ENCODE data around the gene PRKAR1B.

Gene PRKAR1B

DNA sequence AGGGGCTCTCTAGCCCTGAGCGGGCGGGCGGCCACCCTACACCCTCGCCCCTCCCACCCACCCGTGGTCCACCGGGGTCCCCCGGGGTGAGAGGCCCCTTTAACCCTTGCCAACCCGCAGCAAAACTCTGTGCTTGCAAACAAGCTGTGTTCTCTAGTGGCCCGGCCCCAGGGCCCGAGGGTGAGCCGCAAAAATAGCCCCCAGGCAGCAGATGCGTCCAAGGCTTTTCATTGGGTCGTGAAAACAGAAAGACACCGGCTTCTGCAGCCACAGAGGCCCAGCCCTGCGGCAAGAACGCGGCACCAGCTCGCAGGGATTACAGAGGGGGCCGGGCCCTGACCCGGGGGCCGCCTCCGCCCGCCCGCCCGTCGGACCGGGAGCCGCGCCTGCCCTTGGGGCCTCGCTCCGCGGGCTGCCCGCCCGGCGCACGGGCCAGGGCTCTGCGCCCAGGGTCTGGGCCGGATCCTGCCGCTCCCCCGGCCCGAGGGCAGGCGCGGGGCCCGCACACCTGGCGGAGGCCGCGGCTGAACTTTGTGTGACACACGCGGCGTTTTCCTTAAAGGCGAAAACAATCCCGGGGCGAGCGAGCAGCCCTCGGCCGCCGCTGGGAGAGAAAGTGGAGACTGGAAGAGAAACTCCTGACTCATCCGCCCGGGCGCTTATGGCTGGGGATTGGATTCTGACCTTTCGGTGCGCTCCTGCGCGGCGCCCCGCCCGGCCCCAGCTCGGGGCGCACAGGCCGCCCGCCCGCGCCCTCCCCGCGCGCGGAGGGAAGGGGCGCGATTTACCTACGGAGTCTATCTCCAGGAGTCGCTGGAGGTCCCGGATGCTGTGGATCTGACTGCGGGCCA is 210.2 kb downstream of the PRKAR1B start:
- H3K9me3 ChIP-seq (ENCODE audit: low read length), result peaks cover 2% of the 10 kb centered on the region
- H3K36me3 ChIP-seq (ENCODE audit: insufficient read depth, low read length), result no peaks in the 10 kb centered on the region
- peaks cover 73% of the 10 kb centered on the region for H3K27me3 ChIP-seq (ENCODE audit: insufficient read depth, low read length)
- peak overlapping the region; percentile 23 for H3K4me3 ChIP-seq (ENCODE audit: low read length)
- H3K4me1 ChIP-seq (ENCODE audit: insufficient read depth, low read length), result peaks cover 30% of the 10 kb centered on the region
- H2AFZ ChIP-seq (ENCODE audit: low read depth, low read length), result no peak overlapping the region

DNA sequence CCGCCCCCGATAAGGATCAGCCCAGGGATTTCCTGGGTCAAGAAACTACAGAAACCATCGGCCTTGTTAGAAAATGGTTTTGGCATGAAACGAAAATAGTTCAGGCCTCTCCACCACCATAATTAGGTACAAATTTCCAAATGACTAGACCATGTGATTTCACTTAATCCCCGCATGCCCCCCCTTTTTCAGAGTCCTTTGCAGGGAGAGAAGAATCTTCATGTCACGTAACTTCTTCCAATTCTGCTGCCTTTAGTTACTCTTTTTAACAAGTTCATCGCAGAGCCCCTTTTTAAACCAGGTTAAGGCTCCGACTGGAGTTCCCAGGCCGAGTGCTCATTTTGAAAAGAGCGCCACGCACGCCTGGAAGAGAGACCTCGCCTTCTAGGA is 210.9 kb downstream of the PRKAR1B start:
- Histone ChIP-seq H2AFZ (ENCODE audit: low read depth, low read length) (no peak overlapping the region), H3K36me3 (ENCODE audit: insufficient read depth, low read length) (no peaks in the 10 kb centered on the region), H3K4me1 (ENCODE audit: insufficient read depth, low read length) (peaks cover 23% of the 10 kb centered on the region), H3K9me3 (ENCODE audit: low read length) (peaks cover 2% of the 10 kb centered on the region), H3K4me3 (ENCODE audit: low read length) (no peak overlapping the region), H3K27me3 (ENCODE audit: insufficient read depth, low read length) (peaks cover 73% of the 10 kb centered on the region)

DNA sequence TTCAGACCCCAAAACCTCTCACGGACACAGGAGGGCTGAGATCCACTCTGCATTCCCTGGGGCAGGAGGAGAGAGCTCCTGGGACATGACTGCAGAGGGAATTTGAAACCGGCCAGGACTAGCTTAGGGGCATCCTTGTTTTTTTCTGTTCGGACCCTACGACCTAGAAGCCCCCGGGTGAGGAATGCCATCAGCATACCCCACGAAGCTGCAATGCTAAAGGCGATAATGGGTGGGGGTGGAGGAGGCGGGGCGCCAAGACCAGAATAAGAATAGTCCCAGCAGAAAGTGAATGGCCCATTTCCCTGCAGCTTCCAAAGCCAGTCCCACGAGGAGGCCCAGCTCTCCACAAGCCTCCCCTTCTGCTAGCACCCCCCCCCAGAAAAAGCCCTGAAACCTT is 211.5 kb downstream of the PRKAR1B start:
- Histone ChIP-seq H3K4me3 (ENCODE audit: low read length) (no peak overlapping the region), H3K36me3 (ENCODE audit: insufficient read depth, low read length) (no peaks in the 10 kb centered on the region), H2AFZ (ENCODE audit: low read depth, low read length) (no peak overlapping the region), H3K4me1 (ENCODE audit: insufficient read depth, low read length) (peaks cover 22% of the 10 kb centered on the region), H3K27me3 (ENCODE audit: insufficient read depth, low read length) (peaks cover 67% of the 10 kb centered on the region), H3K9me3 (ENCODE audit: low read length) (peaks cover 2% of the 10 kb centered on the region)

DNA sequence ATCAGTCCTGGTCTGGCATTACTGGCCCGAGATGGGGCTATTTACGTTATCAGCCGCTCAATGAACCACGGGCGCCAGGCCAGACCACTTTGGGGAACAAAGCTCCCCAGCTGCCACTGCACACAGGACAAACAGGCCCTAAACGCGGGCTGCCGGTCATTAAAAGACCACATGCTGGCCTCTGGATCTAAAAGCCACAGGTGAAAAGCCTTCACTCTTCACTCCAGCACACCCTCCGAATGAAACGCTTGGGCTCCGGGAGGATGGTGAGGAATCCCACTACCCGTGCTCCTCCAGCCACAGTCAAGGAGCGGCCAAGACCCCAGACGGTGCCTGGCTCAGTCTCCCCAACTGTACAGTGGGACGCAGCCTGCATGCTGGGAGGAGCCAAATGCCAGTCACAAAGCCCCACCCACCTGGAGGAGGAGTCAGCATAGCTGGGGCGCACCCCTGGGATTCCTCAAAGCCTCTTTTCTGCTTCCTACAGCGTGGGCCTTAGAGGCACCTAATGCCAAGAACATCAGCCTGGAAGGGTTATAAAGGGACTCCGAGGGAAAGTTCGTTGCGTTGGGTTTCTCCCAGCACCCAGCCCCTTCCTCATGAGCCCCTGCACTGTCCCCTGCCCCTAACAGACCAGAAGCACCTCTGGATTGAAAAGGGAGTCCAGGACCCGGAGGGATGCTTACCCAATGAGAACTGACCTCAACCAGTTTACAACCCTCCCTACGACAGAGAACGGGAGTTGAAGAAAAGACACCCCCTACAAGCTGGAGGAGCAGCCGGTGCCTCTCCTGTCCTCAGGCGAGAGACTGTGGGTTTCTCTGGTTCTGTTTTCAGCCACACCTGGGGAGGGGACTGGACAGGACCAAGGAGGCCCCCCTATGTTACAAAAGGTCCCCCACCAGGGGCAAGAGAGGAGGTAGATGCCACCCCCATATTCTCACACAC is 212.2 kb downstream of the PRKAR1B start:
- peaks cover 63% of the 10 kb centered on the region for H3K27me3 ChIP-seq (ENCODE audit: insufficient read depth, low read length)
- no peak overlapping the region for H2AFZ ChIP-seq (ENCODE audit: low read depth, low read length)
- no peak overlapping the region for H3K4me3 ChIP-seq (ENCODE audit: low read length)
- H3K9me3 ChIP-seq (ENCODE audit: low read length), result peaks cover 2% of the 10 kb centered on the region
- peaks cover 22% of the 10 kb centered on the region for H3K4me1 ChIP-seq (ENCODE audit: insufficient read depth, low read length)
- H3K36me3 ChIP-seq (ENCODE audit: insufficient read depth, low read length), result no peaks in the 10 kb centered on the region

DNA sequence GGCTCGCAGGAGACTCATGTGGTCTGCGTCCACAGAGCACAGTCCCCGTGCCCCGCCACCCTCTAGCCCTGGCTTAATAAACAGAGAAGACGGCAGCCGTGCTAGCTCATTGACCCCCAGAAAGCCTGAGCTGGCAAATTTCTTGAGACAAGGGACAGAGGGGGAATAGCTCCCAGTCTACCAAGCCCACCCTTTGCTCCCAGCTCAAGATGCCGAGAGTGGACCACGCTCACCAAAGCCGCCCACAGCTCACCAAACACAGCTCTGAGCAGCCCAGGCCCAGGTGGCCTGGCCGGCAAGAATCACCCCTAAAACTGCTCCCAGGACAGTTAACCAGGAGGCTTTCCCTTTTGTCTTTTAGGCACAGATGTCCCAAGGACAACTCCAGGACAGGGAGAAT is 212.8 kb downstream of the PRKAR1B start:
- H3K27me3 ChIP-seq (ENCODE audit: insufficient read depth, low read length), result peaks cover 63% of the 10 kb centered on the region
- H3K9me3 ChIP-seq (ENCODE audit: low read length), result peaks cover 2% of the 10 kb centered on the region
- no peak overlapping the region for H2AFZ ChIP-seq (ENCODE audit: low read depth, low read length)
- H3K4me3 ChIP-seq (ENCODE audit: low read length), result no peak overlapping the region
- H3K36me3 ChIP-seq (ENCODE audit: insufficient read depth, low read length), result no peaks in the 10 kb centered on the region
- H3K4me1 ChIP-seq (ENCODE audit: insufficient read depth, low read length), result peaks cover 22% of the 10 kb centered on the region

DNA sequence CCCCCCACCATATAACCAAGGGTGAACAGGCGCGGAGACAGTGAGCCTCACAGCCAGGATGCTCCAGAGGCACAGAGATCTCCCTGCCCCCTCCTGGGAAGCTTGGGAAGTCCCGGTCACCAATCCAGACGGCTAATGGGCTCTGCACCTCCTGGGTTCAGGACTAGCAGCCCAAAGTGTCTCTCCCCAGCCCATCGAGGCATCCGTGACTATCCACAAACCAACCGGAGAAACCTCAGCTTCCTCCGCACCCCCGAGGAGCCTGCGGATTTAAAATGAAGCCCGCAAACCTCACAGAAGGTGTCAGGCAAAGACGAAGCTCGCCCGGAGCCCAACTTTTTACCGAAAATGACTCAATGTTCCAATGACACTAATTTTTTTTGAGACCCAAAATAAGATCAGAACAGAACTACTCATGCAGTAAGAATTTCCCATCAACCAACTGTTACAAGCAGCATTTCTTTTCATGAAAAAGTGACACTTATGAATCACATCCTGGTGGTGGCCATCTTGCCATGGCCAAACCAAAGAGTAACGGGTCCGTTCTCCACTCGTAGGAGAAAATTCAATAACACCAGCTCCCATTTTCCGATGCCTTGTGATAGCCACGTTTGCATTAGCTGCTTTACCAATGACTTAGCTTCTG is 213.4 kb downstream of the PRKAR1B start:
- Histone ChIP-seq H2AFZ (ENCODE audit: low read depth, low read length) (no peak overlapping the region), H3K4me1 (ENCODE audit: insufficient read depth, low read length) (peaks cover 21% of the 10 kb centered on the region), H3K36me3 (ENCODE audit: insufficient read depth, low read length) (no peaks in the 10 kb centered on the region), H3K9me3 (ENCODE audit: low read length) (peaks cover 2% of the 10 kb centered on the region), H3K4me3 (ENCODE audit: low read length) (no peak overlapping the region), H3K27me3 (ENCODE audit: insufficient read depth, low read length) (peaks cover 62% of the 10 kb centered on the region)

DNA sequence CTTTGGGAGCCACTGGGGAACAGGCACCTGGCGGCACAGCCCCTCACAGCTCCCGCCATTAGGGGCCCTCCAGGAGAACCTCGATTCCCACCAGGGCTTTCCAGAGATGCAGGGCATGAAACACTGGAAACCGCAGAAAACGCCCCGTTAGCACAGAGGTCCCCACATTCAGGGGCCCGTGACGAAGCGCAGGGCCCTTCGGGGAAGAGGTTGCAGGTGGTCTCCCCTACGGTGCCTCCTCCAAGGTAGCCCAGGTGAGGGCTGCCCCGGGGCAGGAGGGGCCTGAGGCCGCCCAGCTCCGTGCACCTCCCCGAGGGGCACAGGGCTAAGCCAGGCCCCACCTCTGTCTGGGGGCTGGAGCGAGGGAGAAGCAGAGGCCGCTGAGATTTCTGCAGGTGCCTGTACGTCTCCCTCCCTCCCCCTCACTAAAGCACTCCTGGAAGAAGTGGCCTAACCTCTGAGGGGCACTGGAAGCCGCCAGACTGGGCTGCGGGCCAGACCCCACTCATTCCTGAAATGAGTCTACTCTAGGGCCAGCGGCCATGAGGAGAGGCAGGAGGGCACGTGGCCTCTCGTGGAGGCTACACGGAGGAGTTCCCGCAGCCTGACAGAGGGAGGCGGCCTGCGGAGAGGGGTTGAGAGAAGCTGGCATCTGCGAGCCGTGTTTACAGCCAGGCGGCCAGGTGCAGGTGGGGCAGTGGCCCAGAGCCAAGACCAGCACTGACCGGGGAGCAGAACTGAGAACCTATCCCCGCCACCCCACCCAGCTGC is 214.4 kb downstream of the PRKAR1B start:
- H3K9me3 ChIP-seq (ENCODE audit: low read length), result peaks cover 2% of the 10 kb centered on the region
- H2AFZ ChIP-seq (ENCODE audit: low read depth, low read length), result no peak overlapping the region
- peaks cover 13% of the 10 kb centered on the region for H3K4me1 ChIP-seq (ENCODE audit: insufficient read depth, low read length)
- no peaks in the 10 kb centered on the region for H3K36me3 ChIP-seq (ENCODE audit: insufficient read depth, low read length)
- H3K4me3 ChIP-seq (ENCODE audit: low read length), result no peak overlapping the region
- H3K27me3 ChIP-seq (ENCODE audit: insufficient read depth, low read length), result peaks cover 61% of the 10 kb centered on the region

DNA sequence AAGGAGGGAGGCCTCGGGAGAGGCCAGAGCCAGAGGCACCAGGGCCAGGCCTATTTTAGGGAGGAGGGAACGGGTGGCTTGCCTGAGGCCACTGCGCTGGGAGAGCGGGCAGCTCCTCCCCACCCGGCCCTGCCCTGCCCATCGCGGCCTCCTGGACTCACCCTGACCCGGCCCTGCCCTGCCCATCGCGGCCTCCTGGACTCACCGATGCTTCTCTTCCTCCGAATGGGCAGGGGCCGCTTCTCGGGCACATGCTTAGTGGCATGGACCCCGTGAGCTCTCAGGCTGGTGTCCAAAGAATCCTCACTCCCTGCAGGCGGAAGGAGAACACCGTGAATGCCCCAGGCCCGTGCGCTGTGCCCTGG is 215.0 kb downstream of the PRKAR1B start:
- Histone ChIP-seq H3K27me3 (ENCODE audit: insufficient read depth, low read length) (peaks cover 57% of the 10 kb centered on the region), H3K4me1 (ENCODE audit: insufficient read depth, low read length) (peaks cover 9% of the 10 kb centered on the region), H3K9me3 (ENCODE audit: low read length) (peaks cover 2% of the 10 kb centered on the region), H3K36me3 (ENCODE audit: insufficient read depth, low read length) (no peaks in the 10 kb centered on the region), H2AFZ (ENCODE audit: low read depth, low read length) (no peak overlapping the region), H3K4me3 (ENCODE audit: low read length) (no peak overlapping the region)

DNA sequence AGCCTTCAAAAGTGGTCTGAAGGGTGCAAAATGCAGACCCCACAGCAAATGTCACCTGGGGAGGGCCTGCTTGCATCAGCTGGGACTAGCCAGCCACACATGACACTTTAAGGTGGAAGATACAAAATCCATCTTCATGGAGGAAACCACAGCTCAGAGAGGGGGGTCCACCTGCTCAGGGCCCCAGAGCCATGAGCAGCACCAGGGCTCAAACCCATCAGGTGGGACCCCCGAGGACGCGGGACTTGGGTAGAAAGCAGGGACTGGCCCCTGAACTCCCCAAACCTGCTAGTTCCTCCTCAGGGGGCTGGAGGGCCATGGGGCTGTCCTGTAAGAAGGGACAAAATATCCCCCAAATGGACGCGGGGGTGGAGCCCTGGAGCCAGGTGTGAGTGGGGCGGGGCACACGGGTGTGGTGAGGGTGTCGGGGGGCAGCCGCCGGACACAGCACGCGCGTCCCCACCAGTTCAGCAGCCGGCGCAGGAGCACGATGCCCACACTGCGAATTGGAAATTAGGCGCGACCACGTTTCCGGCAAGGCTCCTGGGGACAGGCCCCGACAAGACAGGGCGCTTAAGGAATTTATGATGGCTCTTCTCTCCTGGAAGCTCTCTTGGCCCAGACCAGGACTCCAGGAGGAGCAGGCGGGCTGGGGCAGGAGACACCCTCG is 215.5 kb downstream of the PRKAR1B start:
- H2AFZ ChIP-seq (ENCODE audit: low read depth, low read length), result no peak overlapping the region
- peaks cover 52% of the 10 kb centered on the region for H3K27me3 ChIP-seq (ENCODE audit: insufficient read depth, low read length)
- H3K4me1 ChIP-seq (ENCODE audit: insufficient read depth, low read length), result peaks cover 5% of the 10 kb centered on the region
- no peaks in the 10 kb centered on the region for H3K36me3 ChIP-seq (ENCODE audit: insufficient read depth, low read length)
- H3K4me3 ChIP-seq (ENCODE audit: low read length), result no peak overlapping the region
- peaks cover 2% of the 10 kb centered on the region for H3K9me3 ChIP-seq (ENCODE audit: low read length)

DNA sequence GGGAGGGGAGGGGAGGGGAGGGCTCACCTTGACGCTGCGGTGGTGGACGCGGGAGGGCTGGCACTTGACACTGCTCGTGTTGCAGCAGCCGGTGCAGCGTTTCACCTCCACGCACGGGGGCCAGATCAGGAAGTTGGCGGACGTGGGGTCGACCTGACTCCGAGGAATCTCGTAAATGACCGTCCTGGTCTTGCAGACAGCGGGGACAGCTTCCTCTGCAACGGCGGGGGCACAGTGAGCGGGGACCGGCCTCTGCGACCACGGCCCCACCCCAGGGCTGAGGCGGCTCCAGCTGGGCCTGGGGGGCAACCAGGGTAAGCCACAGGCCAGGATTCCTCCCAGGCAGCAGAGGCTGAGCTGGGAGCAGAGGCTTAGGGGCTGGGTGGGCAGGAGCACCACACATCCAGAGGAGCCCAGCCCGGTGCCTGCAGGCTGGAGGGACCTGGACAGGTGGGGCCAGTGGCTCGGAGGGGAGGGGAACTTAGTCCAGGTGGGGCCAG is 216.2 kb downstream of the PRKAR1B start:
- Histone ChIP-seq H3K4me3 (ENCODE audit: low read length) (no peak overlapping the region), H3K4me1 (ENCODE audit: insufficient read depth, low read length) (peaks cover 2% of the 10 kb centered on the region), H2AFZ (ENCODE audit: low read depth, low read length) (no peak overlapping the region), H3K36me3 (ENCODE audit: insufficient read depth, low read length) (no peaks in the 10 kb centered on the region), H3K27me3 (ENCODE audit: insufficient read depth, low read length) (peaks cover 44% of the 10 kb centered on the region), H3K9me3 (ENCODE audit: low read length) (peaks cover 2% of the 10 kb centered on the region)

DNA sequence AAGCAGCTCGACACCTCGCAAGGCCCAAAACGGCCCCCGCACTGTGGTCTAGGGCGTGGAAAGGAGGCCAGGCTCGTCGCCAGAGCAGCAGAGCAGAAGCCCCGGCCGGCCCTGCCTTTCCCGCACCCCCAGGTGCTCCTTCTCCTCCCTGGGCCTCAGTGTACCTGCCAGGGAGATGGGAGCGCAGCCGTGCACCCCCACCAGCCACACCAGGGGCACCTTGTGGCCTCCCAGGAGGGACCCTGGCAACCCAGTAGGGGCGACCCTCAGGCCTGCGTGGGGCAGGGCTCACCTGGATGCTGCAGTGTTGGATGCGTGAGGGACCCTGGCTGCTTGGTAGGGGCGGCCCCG is 217.0 kb downstream of the PRKAR1B start:
- Histone ChIP-seq H3K27me3 (ENCODE audit: insufficient read depth, low read length) (peaks cover 37% of the 10 kb centered on the region), H3K36me3 (ENCODE audit: insufficient read depth, low read length) (no peaks in the 10 kb centered on the region), H3K4me3 (ENCODE audit: low read length) (no peak overlapping the region), H3K4me1 (ENCODE audit: insufficient read depth, low read length) (peaks cover 2% of the 10 kb centered on the region), H3K9me3 (ENCODE audit: low read length) (peaks cover 2% of the 10 kb centered on the region), H2AFZ (ENCODE audit: low read depth, low read length) (no peak overlapping the region)

All from neuron (in vitro differentiated cells).